T-helper 2 cell treated with Interferon-gamma antibody and Interleukin-4, amounts not matched to agents 100 ng/mL and 5 ng/mL, for 36 hours (primary cell): ENCODE measurements around the gene PALM3. TPM values are rescaled to one million over a fixed set of nuclear protein-coding genes. Genes with fewer than 3 reads are reported as not detected.
"Not testable (repeated sequence)": the region's sequence is repeated elsewhere in the genome, so short reads cannot be mapped to it uniquely, and the experiment has no call there.

Experiments used
- intact Hi-C: fragments of 100-400 bp; cut with micrococcal nuclease; formaldehyde crosslinking; loops from one replicate; pipeline ENCODE4 v1.15.1; 2023
- total RNA-seq: library from RNA; stranded (reverse); gene quantifications from 2 replicates; pipeline ENCODE4 v1.2.3, GENCODE V29; 2022

PALM3 gene
- total RNA-seq, 1 donor from 2014 or later = not detected

- intact Hi-C loops = no loop called here
Measured at GRCh38 chr19:14035706-14036105, 26.2 kb downstream of the PALM3 start.

- intact Hi-C loops = not testable (repeated sequence)
Measured at GRCh38 chr19:14035159-14035558, 26.7 kb downstream of the PALM3 start.

- intact Hi-C loops = loop anchor here (2.0 to 5.0 kb wide), 3 partner anchors 47 to 152 kb away; partner anchors contain the start of gene DCAF15
Measured at GRCh38 chr19:14033946-14034345, 27.9 kb downstream of the PALM3 start.

- intact Hi-C loops = loop anchor here (1.0 to 5.0 kb wide), 4 partner anchors 26 to 150 kb away; partner anchors contain the start of genes DCAF15 and RFX1
Measured at GRCh38 chr19:14031719-14032480, 30.0 kb downstream of the PALM3 start, which contains the start of gene IL27RA. Gene IL27RA (plus strand): TSS chr19:14031762. CDS start chr19:14031873, 111 bp downstream.

- intact Hi-C loops = loop anchor here (5.0 kb wide), 2 partner anchors 44 to 149 kb away; no protein-coding TSS in a partner anchor
Measured at GRCh38 chr19:14030997-14031718, 30.7 kb downstream of the PALM3 start.

GRCh38 chr19:14028901-14029300 lies 33.0 kb downstream of the PALM3 start:
- intact Hi-C loops = no loop called here

- intact Hi-C loops = no loop called here
Measured at GRCh38 chr19:14027856-14028450, 33.9 kb downstream of the PALM3 start, which contains the start of gene RLN3. Gene RLN3 (plus strand): TSS chr19:14028148. CDS start chr19:14028205, 57 bp downstream.

- intact Hi-C loops = not testable (repeated sequence)
Measured at GRCh38 chr19:14026652-14027192, 35.2 kb downstream of the PALM3 start.

- intact Hi-C loops = no loop called here
Measured at GRCh38 chr19:14023404-14024235, 38.3 kb downstream of the PALM3 start.

- intact Hi-C loops = no loop called here
Measured at GRCh38 chr19:14022469-14022868, 39.4 kb downstream of the PALM3 start.

- intact Hi-C loops = no loop called here
Measured at GRCh38 chr19:14021474-14021873, 40.4 kb downstream of the PALM3 start.

GRCh38 chr19:14019739-14020138 lies 42.1 kb downstream of the PALM3 start:
- intact Hi-C loops = not testable (repeated sequence)

- intact Hi-C loops = no loop called here
Measured at GRCh38 chr19:14019100-14019499, 42.8 kb downstream of the PALM3 start.

GRCh38 chr19:14015524-14016035 lies 46.3 kb downstream of the PALM3 start:
- intact Hi-C loops = no loop called here

GRCh38 chr19:14012378-14012915 lies 49.4 kb downstream of the PALM3 start:
- intact Hi-C loops = no loop called here

GRCh38 chr19:14006766-14007562 lies 54.9 kb downstream of the PALM3 start:
- intact Hi-C loops = loop anchor here (1.0 to 5.0 kb wide), 5 partner anchors 21 to 74 kb away; partner anchors contain the start of genes DCAF15 and MISP3

GRCh38 chr19:14006085-14006765 lies 55.7 kb downstream of the PALM3 start, which contains the start of gene RFX1:
Gene RFX1 (minus strand): TSS chr19:14006320. CDS start chr19:13993843, 12,477 bp downstream.
- intact Hi-C loops = loop anchor here (1.0 to 5.0 kb wide), 5 partner anchors 20 to 75 kb away; partner anchors contain the start of genes DCAF15 and MISP3
